ENCODE data around the gene CST3. TPM values are rescaled to one million over a fixed set of nuclear protein-coding genes. Genes with fewer than 3 reads are reported as not detected.

Gene CST3
- total and polyA plus RNA-seq, 2 experiments from 2014 or later = 921 to 2,850 TPM

DNA sequence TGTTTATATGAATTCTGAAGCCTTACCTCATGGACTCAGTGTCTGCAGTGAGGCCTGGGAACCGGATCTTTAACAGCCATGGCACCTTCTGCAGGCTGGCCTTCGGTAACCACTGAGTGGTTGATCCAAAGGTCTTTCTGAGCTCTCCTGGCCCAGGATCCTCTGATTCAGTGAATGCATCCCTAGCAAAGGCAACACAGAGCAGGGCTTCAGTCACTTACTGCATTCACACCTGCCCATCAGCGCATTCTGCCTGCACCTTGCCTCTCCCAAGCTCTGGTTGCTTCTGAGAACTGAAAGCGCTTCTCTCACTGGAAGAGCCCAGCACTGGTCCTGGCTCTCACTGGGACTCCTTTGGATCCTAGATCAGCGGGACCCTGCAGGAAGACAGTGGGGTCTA lies 23.6 kb downstream of the CST3 start:
- WGBS (ENCODE audit: low lambda C conversion rate, missing lambda C conversion rate) = 95% methylated on average over 5 of the region's 5 CpGs
- TF ChIP-seq EZH2phosphoT487 (IDR thresholded peaks at IDR 0.05; ENCODE audit: low read depth, severe bottlenecking, unreplicated experiment) = no peak
- TF ChIP-seq, protein P1, sequence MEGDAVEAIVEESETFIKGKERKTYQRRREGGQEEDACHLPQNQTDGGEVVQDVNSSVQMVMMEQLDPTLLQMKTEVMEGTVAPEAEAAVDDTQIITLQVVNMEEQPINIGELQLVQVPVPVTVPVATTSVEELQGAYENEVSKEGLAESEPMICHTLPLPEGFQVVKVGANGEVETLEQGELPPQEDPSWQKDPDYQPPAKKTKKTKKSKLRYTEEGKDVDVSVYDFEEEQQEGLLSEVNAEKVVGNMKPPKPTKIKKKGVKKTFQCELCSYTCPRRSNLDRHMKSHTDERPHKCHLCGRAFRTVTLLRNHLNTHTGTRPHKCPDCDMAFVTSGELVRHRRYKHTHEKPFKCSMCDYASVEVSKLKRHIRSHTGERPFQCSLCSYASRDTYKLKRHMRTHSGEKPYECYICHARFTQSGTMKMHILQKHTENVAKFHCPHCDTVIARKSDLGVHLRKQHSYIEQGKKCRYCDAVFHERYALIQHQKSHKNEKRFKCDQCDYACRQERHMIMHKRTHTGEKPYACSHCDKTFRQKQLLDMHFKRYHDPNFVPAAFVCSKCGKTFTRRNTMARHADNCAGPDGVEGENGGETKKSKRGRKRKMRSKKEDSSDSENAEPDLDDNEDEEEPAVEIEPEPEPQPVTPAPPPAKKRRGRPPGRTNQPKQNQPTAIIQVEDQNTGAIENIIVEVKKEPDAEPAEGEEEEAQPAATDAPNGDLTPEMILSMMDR (IDR thresholded peaks at IDR 0.05; ENCODE audit: poor library complexity) = no peak
- no peak for TF ChIP-seq EZH2 (IDR thresholded peaks at IDR 0.05; ENCODE audit: borderline replicate concordance)
- H3K36me3 ChIP-seq (replicated peaks; ENCODE audit: insufficient read depth, low read depth) = no peaks in the 10 kb centered on the region
- H3K4me1 ChIP-seq (ENCODE audit: insufficient read depth) = no peaks in the 10 kb centered on the region
- no peaks in the 10 kb centered on the region for H3K9me2 ChIP-seq (replicated peaks; ENCODE audit: insufficient read depth)
- H4K20me1 ChIP-seq (ENCODE audit: insufficient read depth, poor library complexity, severe bottlenecking) = no peaks in the 10 kb centered on the region
- H3K27ac ChIP-seq = no peak overlapping the region
- no peak overlapping the region for H3K4me3 ChIP-seq
- no peak overlapping the region for H2AFZ ChIP-seq
- no peaks in the 10 kb centered on the region for H3K9me3 ChIP-seq (ENCODE audit: low read depth)
- H3K27me3 ChIP-seq = no peaks in the 10 kb centered on the region
- no peaks in the 10 kb centered on the region for H3K79me2 ChIP-seq
- no peak overlapping the region for H3K4me2 ChIP-seq
- DNase-seq (ENCODE audit: low spot score) = no peak

DNA sequence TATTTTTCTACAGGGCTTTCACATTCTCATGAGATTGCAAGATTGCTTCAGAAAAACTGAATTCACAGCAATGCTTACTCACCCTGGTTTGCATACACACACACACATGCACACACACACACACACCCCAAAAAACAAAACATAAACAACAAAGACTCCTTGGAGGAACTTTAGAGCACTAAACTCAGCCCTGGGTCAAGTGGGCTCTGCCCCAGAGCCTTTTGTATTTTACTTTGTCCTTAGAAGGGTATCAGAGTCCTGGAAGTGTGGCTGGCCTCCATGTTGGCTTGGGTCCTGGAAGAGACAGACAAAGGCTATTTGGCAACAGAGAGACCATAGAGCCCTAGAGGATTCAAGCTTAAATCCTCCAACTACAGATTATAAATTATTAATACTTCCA lies 24.1 kb downstream of the CST3 start:
- Histone ChIP-seq H3K4me1 (ENCODE audit: insufficient read depth) (no peaks in the 10 kb centered on the region), H3K4me2 (no peak overlapping the region), H4K20me1 (ENCODE audit: insufficient read depth, poor library complexity, severe bottlenecking) (no peaks in the 10 kb centered on the region), H3K27ac (no peak overlapping the region), H3K9me3 (ENCODE audit: low read depth) (no peaks in the 10 kb centered on the region), H3K9me2 (replicated peaks; ENCODE audit: insufficient read depth) (no peaks in the 10 kb centered on the region), H3K79me2 (no peaks in the 10 kb centered on the region), H3K27me3 (no peaks in the 10 kb centered on the region), H3K4me3 (no peak overlapping the region), H3K36me3 (replicated peaks; ENCODE audit: insufficient read depth, low read depth) (no peaks in the 10 kb centered on the region), H2AFZ (no peak overlapping the region)
- no peak for DNase-seq (ENCODE audit: low spot score)
- TF ChIP-seq, protein P1 (IDR thresholded peaks at IDR 0.05; ENCODE audit: poor library complexity) = no peak
- no peak for TF ChIP-seq EZH2phosphoT487 (IDR thresholded peaks at IDR 0.05; ENCODE audit: low read depth, severe bottlenecking, unreplicated experiment)
- TF ChIP-seq EZH2 (IDR thresholded peaks at IDR 0.05; ENCODE audit: borderline replicate concordance) = no peak

DNA sequence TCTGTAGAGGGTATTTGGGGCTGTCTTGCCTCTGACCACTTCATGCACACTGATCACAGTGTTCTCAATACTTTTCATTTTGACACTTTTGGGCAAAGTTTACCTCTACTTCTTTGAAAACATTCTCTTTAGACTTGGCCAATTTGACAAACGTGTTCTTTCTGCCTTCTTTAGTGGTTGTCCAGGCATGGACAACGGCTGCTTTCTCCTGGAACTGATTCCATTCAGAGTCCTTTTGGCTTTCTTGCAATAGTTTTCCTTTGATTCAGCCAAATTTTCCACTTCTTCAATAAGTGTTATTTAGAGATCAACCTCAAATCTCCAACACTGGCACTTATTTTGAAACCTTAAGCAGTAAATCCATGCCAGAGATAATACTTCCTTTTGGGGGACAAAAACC lies 25.4 kb downstream of the CST3 start:
- TF ChIP-seq EZH2 (IDR thresholded peaks at IDR 0.05; ENCODE audit: borderline replicate concordance) = no peak
- TF ChIP-seq, protein P1 (IDR thresholded peaks at IDR 0.05; ENCODE audit: poor library complexity) = no peak
- no peak for TF ChIP-seq EZH2phosphoT487 (IDR thresholded peaks at IDR 0.05; ENCODE audit: low read depth, severe bottlenecking, unreplicated experiment)
- H3K9me2 ChIP-seq (replicated peaks; ENCODE audit: insufficient read depth) = no peaks in the 10 kb centered on the region

More for the DNA sequence above, 25.4 kb downstream of the CST3 start:
- no peak overlapping the region for H3K4me3 ChIP-seq
- H3K4me2 ChIP-seq = no peak overlapping the region
- H3K27ac ChIP-seq = no peak overlapping the region
- DNase-seq (ENCODE audit: low spot score) = no peak
- H3K79me2 ChIP-seq = no peaks in the 10 kb centered on the region
- H2AFZ ChIP-seq = no peak overlapping the region
- no peaks in the 10 kb centered on the region for H4K20me1 ChIP-seq (ENCODE audit: insufficient read depth, poor library complexity, severe bottlenecking)
- H3K27me3 ChIP-seq = no peaks in the 10 kb centered on the region
- WGBS (ENCODE audit: low lambda C conversion rate, missing lambda C conversion rate) = 83% methylated on average over 2 of the region's 2 CpGs
- no peaks in the 10 kb centered on the region for H3K36me3 ChIP-seq (replicated peaks; ENCODE audit: insufficient read depth, low read depth)
- H3K9me3 ChIP-seq (ENCODE audit: low read depth) = no peaks in the 10 kb centered on the region
- no peaks in the 10 kb centered on the region for H3K4me1 ChIP-seq (ENCODE audit: insufficient read depth)
